GM10266 (cell line): ENCODE measurements around the gene SMARCD3.

Experiments used
- DNase-seq: peaks from one replicate; pipeline ENCODE4 v3.0.0; 2012; ENCODE audit errors: extremely low spot score
- TF ChIP-seq, protein P1 (sequence below): IDR thresholded peaks from 2 replicates; pipeline ENCODE4 v1.5.1; 2012; ENCODE audit warnings: mild to moderate bottlenecking, low read depth; ENCODE audit not compliant: control insufficient read depth, insufficient read depth; ENCODE audit errors: missing control alignments

SMARCD3 gene

GRCh38 chr7:151252961-151253711 lies 4.6 kb upstream of the SMARCD3 start:
- DNase-seq: no peak
- TF ChIP-seq, protein P1, sequence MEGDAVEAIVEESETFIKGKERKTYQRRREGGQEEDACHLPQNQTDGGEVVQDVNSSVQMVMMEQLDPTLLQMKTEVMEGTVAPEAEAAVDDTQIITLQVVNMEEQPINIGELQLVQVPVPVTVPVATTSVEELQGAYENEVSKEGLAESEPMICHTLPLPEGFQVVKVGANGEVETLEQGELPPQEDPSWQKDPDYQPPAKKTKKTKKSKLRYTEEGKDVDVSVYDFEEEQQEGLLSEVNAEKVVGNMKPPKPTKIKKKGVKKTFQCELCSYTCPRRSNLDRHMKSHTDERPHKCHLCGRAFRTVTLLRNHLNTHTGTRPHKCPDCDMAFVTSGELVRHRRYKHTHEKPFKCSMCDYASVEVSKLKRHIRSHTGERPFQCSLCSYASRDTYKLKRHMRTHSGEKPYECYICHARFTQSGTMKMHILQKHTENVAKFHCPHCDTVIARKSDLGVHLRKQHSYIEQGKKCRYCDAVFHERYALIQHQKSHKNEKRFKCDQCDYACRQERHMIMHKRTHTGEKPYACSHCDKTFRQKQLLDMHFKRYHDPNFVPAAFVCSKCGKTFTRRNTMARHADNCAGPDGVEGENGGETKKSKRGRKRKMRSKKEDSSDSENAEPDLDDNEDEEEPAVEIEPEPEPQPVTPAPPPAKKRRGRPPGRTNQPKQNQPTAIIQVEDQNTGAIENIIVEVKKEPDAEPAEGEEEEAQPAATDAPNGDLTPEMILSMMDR: no peak

DNA sequence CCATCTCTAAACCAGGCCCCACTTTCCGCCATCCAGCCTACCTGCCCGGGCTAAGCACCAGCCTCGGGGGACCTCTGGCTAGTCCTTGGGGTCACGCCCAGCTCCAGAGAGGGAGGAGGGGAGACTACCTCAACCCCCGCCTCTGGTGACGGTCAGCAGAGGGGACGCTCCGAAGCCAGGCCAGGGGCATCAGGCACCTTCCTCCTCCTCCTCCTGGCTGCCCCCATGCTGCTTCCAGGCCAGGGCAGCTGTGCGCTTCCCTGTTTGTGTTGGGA lies 4.0 kb upstream of the SMARCD3 start:
- TF ChIP-seq, protein P1: no peak
- DNase-seq: no peak

GRCh38 chr7:151251689-151252560 lies 3.4 kb upstream of the SMARCD3 start:
- TF ChIP-seq, protein P1: no peak
- DNase-seq: no peak

DNA sequence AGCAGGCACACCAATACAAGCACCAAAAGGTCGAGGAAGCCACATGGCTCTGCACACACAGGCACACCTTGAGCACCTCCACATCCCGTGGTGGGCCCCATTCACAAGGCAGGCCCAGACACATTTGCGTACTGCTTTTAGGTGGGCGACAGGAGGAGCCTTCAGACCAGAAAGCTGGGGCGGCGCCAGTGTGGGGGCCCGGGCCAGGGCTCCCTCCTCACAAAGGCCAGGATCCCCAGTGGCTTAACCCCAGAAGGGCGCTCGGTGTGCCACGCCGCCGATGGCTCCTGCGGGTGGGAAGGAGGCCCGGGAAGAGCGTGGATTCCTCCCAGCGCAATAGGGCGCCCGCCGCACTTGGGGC lies 2.8 kb upstream of the SMARCD3 start:
- DNase-seq: no peak
- TF ChIP-seq, protein P1: no peak

DNA sequence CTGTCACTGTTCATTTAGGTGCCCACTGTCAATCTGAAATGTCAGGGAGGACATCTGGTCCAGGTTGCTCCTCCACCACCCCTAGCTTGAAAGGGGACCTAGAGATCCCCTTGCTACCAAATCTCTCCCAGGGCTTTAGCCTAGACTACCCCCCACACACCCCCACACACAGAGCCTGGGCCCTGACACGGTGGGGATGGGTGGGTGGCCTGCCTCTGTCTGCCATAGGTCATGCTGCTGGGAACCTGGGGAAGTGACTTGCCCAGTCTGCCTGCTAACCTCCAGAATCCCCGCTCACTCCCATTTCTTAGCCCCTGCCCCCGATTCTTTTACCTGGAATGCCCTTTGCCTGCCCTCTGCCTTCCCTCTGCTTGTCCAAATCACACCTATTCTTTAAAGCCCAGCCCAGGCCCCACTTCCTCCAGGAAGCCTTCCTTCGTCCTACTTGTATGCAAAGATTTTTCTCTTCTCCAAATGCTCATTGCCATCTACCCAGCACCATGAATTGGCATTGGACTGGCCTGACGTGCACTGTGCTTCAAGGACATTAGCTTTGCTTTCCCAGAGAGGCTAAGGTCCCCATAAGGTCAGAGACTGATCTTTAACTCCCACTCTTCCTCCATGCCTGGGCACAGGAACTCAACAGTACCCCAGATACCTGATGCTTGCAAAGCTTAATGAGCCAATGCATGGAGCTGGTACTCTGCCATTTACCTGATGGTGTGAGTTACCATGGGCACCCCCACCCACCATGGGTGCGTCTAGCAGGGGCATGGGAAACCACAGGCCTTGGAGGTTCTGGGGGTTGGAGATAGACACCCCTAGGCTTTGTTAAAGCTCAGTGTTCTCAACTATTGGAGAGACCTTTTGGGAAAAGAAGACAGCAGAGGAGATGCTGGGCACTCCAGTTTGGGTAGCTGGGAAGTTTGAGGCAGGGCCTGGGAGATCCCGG lies 2.0 kb upstream of the SMARCD3 start:
- no peak for DNase-seq
- TF ChIP-seq, protein P1: no peak

DNA sequence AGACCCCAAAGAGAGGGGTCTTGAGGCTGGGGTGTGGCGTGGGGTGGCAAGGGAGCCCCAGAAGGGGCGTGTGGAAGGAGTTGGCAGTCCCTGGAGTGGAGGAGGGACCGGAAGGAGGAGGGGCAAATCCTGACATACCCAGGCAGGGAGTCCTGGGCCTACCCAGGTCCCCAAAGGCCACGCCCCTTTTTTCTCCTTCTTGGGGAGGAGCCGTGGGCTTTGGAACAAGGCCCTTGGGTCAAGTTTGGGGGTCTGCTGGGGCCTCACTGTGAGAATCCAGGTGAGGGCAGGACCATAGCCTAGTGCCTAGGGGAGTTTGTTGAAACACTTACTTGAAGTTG lies 1.2 kb upstream of the SMARCD3 start:
- no peak for DNase-seq

More for the DNA sequence above, 1.2 kb upstream of the SMARCD3 start:
- TF ChIP-seq, protein P1: no peak
